Calu3 (cell line): ENCODE measurements around the gene GFPT1. TPM values are rescaled to one million over a fixed set of nuclear protein-coding genes. Genes with fewer than 3 reads are reported as not detected.
A peak's percentile ranks its signal among the peaks of the same experiment; 100 is the strongest.

Experiments used
- Bru-seq: library from RNA; stranded (reverse); fragments of 400-500 nt; gene quantifications from one replicate; lab custom pipeline; 2021; lab: Mats Ljungman, UMichigan
- BruChase-seq, 2 experiments: library from RNA; stranded (reverse); fragments of 400-500 nt; gene quantifications; one replicate each; lab custom pipeline; 2021; lab: Mats Ljungman, UMichigan
- BruUV-seq: library from RNA; stranded (reverse); fragments of 400-500 nt; replicated peaks from 2 replicates; lab custom pipeline; 2021; lab: Mats Ljungman, UMichigan
- CTCF ChIA-PET: fragments of 300-600 bp; sonication (Branson Sonifier 250); formaldehyde crosslinking; loops from one replicate; lab custom pipeline; 2022; ENCODE audit warnings: antibody characterized with exemption; lab: Charles Lee
- DNase-seq: peaks from one replicate; pipeline ENCODE4 v3.0.0; 2022
- H3K27ac Mint-ChIP-seq: one replicate; pipeline ENCODE4 v1.8.0; 2022; ENCODE audit warnings: mixed read lengths; ENCODE audit not compliant: unreplicated experiment
- H3K27me3 Mint-ChIP-seq: one replicate; pipeline ENCODE4 v1.8.0; 2022; ENCODE audit warnings: mixed read lengths; ENCODE audit not compliant: unreplicated experiment
- H3K36me3 Mint-ChIP-seq: one replicate; pipeline ENCODE4 v1.8.0; 2022; ENCODE audit warnings: mild to moderate bottlenecking, moderate library complexity, mixed read lengths; ENCODE audit not compliant: insufficient read depth, unreplicated experiment
- H3K4me1 Mint-ChIP-seq: one replicate; pipeline ENCODE4 v1.8.0; 2022; ENCODE audit warnings: mild to moderate bottlenecking, low read depth, mixed read lengths; ENCODE audit not compliant: unreplicated experiment
- H3K4me3 Mint-ChIP-seq: one replicate; pipeline ENCODE4 v1.8.0; 2022; ENCODE audit warnings: mild to moderate bottlenecking, low read depth, moderate library complexity, mixed read lengths; ENCODE audit not compliant: unreplicated experiment
- H3K9me3 Mint-ChIP-seq: one replicate; pipeline ENCODE4 v1.8.0; 2022; ENCODE audit warnings: low read depth, mixed read lengths; ENCODE audit not compliant: unreplicated experiment
- CTCF ChIP-seq: fragments of 200-600 bp; IDR thresholded peaks from one replicate; pipeline ENCODE4 v1.8.0; 2022; ENCODE audit warnings: antibody characterized with exemption; ENCODE audit not compliant: unreplicated experiment
- intact Hi-C: fragments of 100-400 bp; cut with micrococcal nuclease; formaldehyde crosslinking; loops from one replicate; pipeline ENCODE4 v1.10.0; 2022; ENCODE audit not compliant: unreplicated experiment
- long read RNA-seq: library from polyadenylated mRNA; stranded (forward); transcript quantifications from one replicate; pipeline ENCODE4 v2.0.0, GENCODE V29; 2022
- total RNA-seq: library from RNA; stranded (reverse); gene quantifications from 2 replicates; pipeline ENCODE4 v1.2.3, GENCODE V29; 2022

The GFPT1 gene
- total RNA-seq (98.0 and 110 TPM in 2 replicates), Bru-seq, nascent RNA (percentile 94 among the genes with signal in this experiment), BruChase-seq, experiment 1, labeled RNA remaining after a 6-hour chase (percentile 97 among the genes with signal in this experiment), BruChase-seq, experiment 2, labeled RNA remaining after a 2-hour chase (percentile 96 among the genes with signal in this experiment)
- long read RNA-seq, full-length matches to known transcripts: 177 of 215 reads
- long read RNA-seq, partial matches to known transcripts: 10 of 215 reads
- long read RNA-seq, other reads (novel, unspliced or antisense): 28 of 215 reads

GRCh38 chr2:69386789-69387734 lies at the start of gene GFPT1:
Gene GFPT1, minus strand, starts transcription at chr2:69387227. Its CDS starts 156 bp downstream, at chr2:69387071.
- BruUV-seq: no TSS peak
- peaks cover 27% of the 10 kb centered on the region for H3K4me1 Mint-ChIP-seq
- H3K4me3 Mint-ChIP-seq: peak within 1 kb of the TSS; percentile 94
- H3K36me3 Mint-ChIP-seq: peaks cover 63% of the 10 kb centered on the region
- no peaks in the 10 kb centered on the region for H3K9me3 Mint-ChIP-seq
- no peak for TF ChIP-seq CTCF
- H3K27ac Mint-ChIP-seq: peak within 1 kb of the TSS; percentile 88
- no peaks in the 10 kb centered on the region for H3K27me3 Mint-ChIP-seq
- DNase-seq: peak; percentile 96
- intact Hi-C loops: no loop called here
- CTCF ChIA-PET: no interaction called here

- Mint-ChIP-seq H3K4me1 (peaks cover 15% of the 10 kb centered on the region), H3K27me3 (no peaks in the 10 kb centered on the region), H3K36me3 (peaks cover 19% of the 10 kb centered on the region), H3K4me3 (peak overlapping the region; percentile 90), H3K9me3 (no peaks in the 10 kb centered on the region), H3K27ac (peak overlapping the region; percentile 94)
- DNase-seq: no peak
- BruUV-seq: no TSS peak
- TF ChIP-seq CTCF: no peak
- intact Hi-C loops: loop anchor here (2.0 kb wide), 1 partner anchor 72 kb away; no protein-coding TSS in a partner anchor
- CTCF ChIA-PET: interaction anchor here (0.9 to 1.8 kb wide), 4 partner anchors 19 to 51 kb away, joined by 3 to 11 read pairs (median 4); no protein-coding TSS in a partner anchor
Observed at GRCh38 chr2:69436596-69436937, 49.5 kb upstream of the GFPT1 start.

- no TSS peak for BruUV-seq
- CTCF ChIA-PET: interaction anchor here (0.7 kb wide), 1 partner anchor 42 kb away, joined by 3 read pairs; no protein-coding TSS in a partner anchor
- TF ChIP-seq CTCF: no peak
- no peak for DNase-seq
- Mint-ChIP-seq H3K4me1 (peaks cover 15% of the 10 kb centered on the region), H3K36me3 (peaks cover 19% of the 10 kb centered on the region), H3K27ac (no peak overlapping the region), H3K9me3 (no peaks in the 10 kb centered on the region), H3K27me3 (no peaks in the 10 kb centered on the region), H3K4me3 (no peak overlapping the region)
- intact Hi-C loops: no loop called here
Observed at GRCh38 chr2:69434753-69435152, 47.7 kb upstream of the GFPT1 start.

- no peak for TF ChIP-seq CTCF
- intact Hi-C loops: no loop called here
- peaks cover 5% of the 10 kb centered on the region for H3K36me3 Mint-ChIP-seq
- no peaks in the 10 kb centered on the region for H3K9me3 Mint-ChIP-seq
- no peak overlapping the region for H3K4me3 Mint-ChIP-seq
- CTCF ChIA-PET: interaction anchor here (0.6 to 1.8 kb wide), 2 partner anchors 8 to 117 kb away, joined by 4 to 5 read pairs; partner anchors contain the start of gene NFU1
- H3K27me3 Mint-ChIP-seq: no peaks in the 10 kb centered on the region
- DNase-seq: no peak
- BruUV-seq: no TSS peak
- peaks cover 4% of the 10 kb centered on the region for H3K4me1 Mint-ChIP-seq
- no peak overlapping the region for H3K27ac Mint-ChIP-seq
Observed at GRCh38 chr2:69429491-69430183, 42.6 kb upstream of the GFPT1 start.
